Heart left ventricle (tissue), 13 donors: ENCODE results near the gene CTTNBP2.

ENCODE experiments used
- CTCF ChIP-seq, 12 donors: fragments of 200-600 bp; sonication (generic) in 4 of 12; IDR thresholded peaks; one replicate each; pipeline versions ENCODE4 v1.5.0 to v1.8.0; 2018 to 2022; ENCODE audit warnings: antibody characterized with exemption in 12 of 12, mild to moderate bottlenecking in 5 of 12
- POLR2A ChIP-seq, 2 donors: fragments of 450-650 bp; IDR thresholded peaks; one replicate each; pipeline ENCODE4 v1.6.1; 2017; ENCODE audit warnings: antibody characterized with exemption in 2 of 2, mild to moderate bottlenecking in 2 of 2, moderate library complexity in 2 of 2
- donor health status: ischemic (EF 13 %, LVEDD 7.1; RV severe dilation, severe dysfunction).
- donor health status: DM: no; HTN: yes; CAD: no.
- donor health status: DM: no; HTN: no; CAD: no.
- donor health status: ischemic (EF 25% LVEDD 6.9; RV normal size, moderate dysfunction).
- donor health status: ischemic (EF 25% LVEDD 5.7; RV mildly dilated, moderate dysfunction).
- donor health status: ischemic (EF 35%, LVEDD 5.7; RV mildly dilated, moderate dysfunction).
- donor health status: nonischemic (EF 11% LVEDD 7.7; RV severe dilation, severe dysfunction).
- donor health status: DM: yes; HTN: yes; CAD: no.
- donor health status: PGD.
- donor health status: ischemic (EF 29% LVEDD 5.4; RV normal size, mild dysfunction).
- donor health status: nonischemic (EF 23%, LVEDD 6.1; RV moderate dilation, normal function).

DNA sequence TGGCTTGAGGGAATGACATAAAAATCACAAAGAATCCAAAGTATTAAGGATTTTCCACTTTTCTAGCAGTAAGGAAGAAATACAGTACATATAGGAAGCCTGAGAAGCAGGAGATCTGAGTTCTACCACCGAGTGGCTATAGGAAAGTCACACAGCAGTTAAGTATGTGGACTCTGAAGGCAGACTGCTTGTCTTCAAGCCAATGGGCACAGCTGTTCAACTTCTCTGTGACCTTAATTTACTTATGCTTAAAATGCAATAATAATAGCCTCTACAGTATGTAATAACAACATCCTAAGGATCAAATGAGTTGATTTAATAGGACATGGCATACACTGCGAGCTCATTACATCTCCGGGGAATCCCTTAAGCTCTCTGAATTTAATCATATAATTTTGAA is 68.0 kb downstream of the CTTNBP2 start:
- TF ChIP-seq POLR2A (IDR thresholded peaks at IDR 0.05) (no peak), CTCF (IDR thresholded peaks at IDR 0.05) (no peak)
